Gastroesophageal sphincter (tissue), 4 donors: ENCODE data around the gene CCDC74B. TPM values are rescaled to one million over a fixed set of nuclear protein-coding genes. Genes with fewer than 3 reads are reported as not detected.
"Not testable (repeated sequence)": the region's sequence is repeated elsewhere in the genome, so short reads cannot be mapped to it uniquely, and the experiment has no call there.

ENCODE experiments used
- ATAC-seq: fragments of 150-250 bp; one replicate; pipeline ENCODE4 v1.9.1; 2016; ENCODE audit warnings: mild to moderate bottlenecking, moderate library complexity
- H3K27ac ChIP-seq, 4 donors: fragments of 200-600 bp; sonication (generic) in 3 of 4; 1 replicate in 3 of 4; 2 replicates in 1 of 4; pipeline ENCODE4 v1.5.1; 2016 to 2019
- H3K27me3 ChIP-seq: fragments of 200-600 bp; sonication (generic); one replicate; pipeline ENCODE4 v1.5.1; 2019
- H3K36me3 ChIP-seq, 2 donors: fragments of 200-600 bp; sonication (generic); one replicate each; pipeline ENCODE4 v1.5.1; 2019; ENCODE audit warnings: control low read depth in 1 of 2
- H3K4me1 ChIP-seq, 3 donors: fragments of 200-600 bp; sonication (generic); 1 replicate in 2 of 3; 2 replicates in 1 of 3; pipeline ENCODE4 v1.5.1; 2016 to 2019; ENCODE audit warnings: control low read depth in 2 of 3
- H3K4me3 ChIP-seq, 2 donors: fragments of 200-600 bp; sonication (generic); one replicate each; pipeline ENCODE4 v1.5.1; 2019; ENCODE audit warnings: mild to moderate bottlenecking in 1 of 2, moderate library complexity in 1 of 2
- H3K9me3 ChIP-seq, 3 donors: fragments of 200-600 bp; sonication (generic); one replicate each; pipeline ENCODE4 v1.5.1; 2017 to 2019; ENCODE audit warnings: control low read depth in 2 of 3
- EP300 ChIP-seq: sonication (generic); formaldehyde crosslinking; IDR thresholded peaks from one replicate; pipeline ENCODE4 v1.6.1; 2017; ENCODE audit warnings: antibody characterized with exemption, mild to moderate bottlenecking
- POLR2A ChIP-seq, 2 donors: fragments of 450-650 bp; IDR thresholded peaks; one replicate each; pipeline ENCODE4 v1.6.1; 2017; ENCODE audit warnings: antibody characterized with exemption in 2 of 2, mild to moderate bottlenecking in 2 of 2, moderate library complexity in 1 of 2
- POLR2AphosphoS5 ChIP-seq: sonication (generic); formaldehyde crosslinking; IDR thresholded peaks from one replicate; pipeline ENCODE4 v1.6.1; 2017; ENCODE audit warnings: antibody characterized with exemption
- WGBS, 2 donors: methylation state at CpG; one replicate each; pipeline ENCODE4 v1.1.5; 2018; ENCODE audit warnings: low coverage in 1 of 2; 5-methylcytosine and 5-hydroxymethylcytosine counted together
- total RNA-seq, 4 donors: library from RNA; depleted of rRNA; stranded (reverse); fragments of >200 nt; gene quantifications; one replicate each; pipeline ENCODE4 v1.1.0, GENCODE V29; 2016
- TF ChIP-seq, protein P1 (sequence below), 4 experiments: fragments of 200-600 bp in 2 of 4; fragments of 450-650 bp in 2 of 4; sonication (generic) in 1 of 4; IDR thresholded peaks; one replicate each; pipeline ENCODE4 v1.5.1; 2017 to 2019; ENCODE audit warnings: antibody characterized with exemption in 4 of 4, mild to moderate bottlenecking in 2 of 4, moderate library complexity in 2 of 4

Gene CCDC74B
- total RNA-seq, 4 donors from 2014 or later: 2.0 to 5.1 (median 4.3) TPM

DNA sequence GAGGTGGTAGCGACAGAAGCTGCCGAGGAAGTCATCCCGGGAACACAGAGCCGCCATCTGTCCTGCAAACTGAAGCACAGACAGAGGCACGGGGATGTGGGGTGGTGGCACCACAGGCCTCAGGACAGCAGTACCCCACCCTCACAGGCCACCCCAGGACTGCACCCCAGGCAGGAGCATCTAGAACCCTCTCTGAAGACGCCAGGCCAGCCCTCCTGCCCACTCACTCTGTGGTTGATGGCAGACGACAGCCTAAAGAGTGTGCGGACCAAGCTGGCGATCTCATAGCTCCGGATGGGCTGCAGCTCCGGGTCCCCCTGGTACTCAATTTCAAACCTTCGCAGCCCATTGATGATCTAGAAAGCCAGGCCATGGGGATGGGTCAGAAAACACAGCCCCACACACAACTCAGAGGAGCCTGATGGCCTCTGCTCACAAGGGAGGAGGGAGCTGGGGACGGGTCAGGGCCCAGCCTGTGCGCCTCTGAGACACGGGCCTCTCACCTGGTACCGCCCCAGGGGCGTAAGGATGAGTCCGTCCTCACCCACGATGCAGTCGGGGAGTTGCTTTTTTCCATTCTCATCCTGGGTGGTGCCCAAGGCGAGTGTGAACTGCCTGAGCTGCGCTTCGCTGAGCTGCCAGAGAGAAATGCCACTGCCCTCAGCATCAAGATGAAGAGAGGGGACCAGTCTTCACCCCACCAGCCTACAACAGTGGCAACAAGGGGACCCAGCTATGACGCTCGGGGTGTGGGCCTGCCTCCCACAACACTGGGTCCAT lies 8.1 kb upstream of the CCDC74B start:
- Histone ChIP-seq H3K4me1 (peaks cover 0 to 3% (median 0%) of the 10 kb centered on the region in 3 donors), H3K36me3 (peaks cover 0 to 67% of the 10 kb centered on the region in 2 donors), H3K27ac (no peak overlapping the region), H3K9me3 (no peaks in the 10 kb centered on the region), H3K4me3 (no peak overlapping the region), H3K27me3 (no peaks in the 10 kb centered on the region)
- no peak for TF ChIP-seq POLR2AphosphoS5
- no peak for TF ChIP-seq POLR2A (IDR thresholded peaks at IDR 0.05)
- TF ChIP-seq, protein P1, sequence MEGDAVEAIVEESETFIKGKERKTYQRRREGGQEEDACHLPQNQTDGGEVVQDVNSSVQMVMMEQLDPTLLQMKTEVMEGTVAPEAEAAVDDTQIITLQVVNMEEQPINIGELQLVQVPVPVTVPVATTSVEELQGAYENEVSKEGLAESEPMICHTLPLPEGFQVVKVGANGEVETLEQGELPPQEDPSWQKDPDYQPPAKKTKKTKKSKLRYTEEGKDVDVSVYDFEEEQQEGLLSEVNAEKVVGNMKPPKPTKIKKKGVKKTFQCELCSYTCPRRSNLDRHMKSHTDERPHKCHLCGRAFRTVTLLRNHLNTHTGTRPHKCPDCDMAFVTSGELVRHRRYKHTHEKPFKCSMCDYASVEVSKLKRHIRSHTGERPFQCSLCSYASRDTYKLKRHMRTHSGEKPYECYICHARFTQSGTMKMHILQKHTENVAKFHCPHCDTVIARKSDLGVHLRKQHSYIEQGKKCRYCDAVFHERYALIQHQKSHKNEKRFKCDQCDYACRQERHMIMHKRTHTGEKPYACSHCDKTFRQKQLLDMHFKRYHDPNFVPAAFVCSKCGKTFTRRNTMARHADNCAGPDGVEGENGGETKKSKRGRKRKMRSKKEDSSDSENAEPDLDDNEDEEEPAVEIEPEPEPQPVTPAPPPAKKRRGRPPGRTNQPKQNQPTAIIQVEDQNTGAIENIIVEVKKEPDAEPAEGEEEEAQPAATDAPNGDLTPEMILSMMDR (IDR thresholded peaks at IDR 0.05): no peak
- no peak for TF ChIP-seq EP300
- ATAC-seq: no peak
- WGBS, 2 donors: 77 to 80% methylated on average over 4 to 5 of the region's 25 CpGs

DNA sequence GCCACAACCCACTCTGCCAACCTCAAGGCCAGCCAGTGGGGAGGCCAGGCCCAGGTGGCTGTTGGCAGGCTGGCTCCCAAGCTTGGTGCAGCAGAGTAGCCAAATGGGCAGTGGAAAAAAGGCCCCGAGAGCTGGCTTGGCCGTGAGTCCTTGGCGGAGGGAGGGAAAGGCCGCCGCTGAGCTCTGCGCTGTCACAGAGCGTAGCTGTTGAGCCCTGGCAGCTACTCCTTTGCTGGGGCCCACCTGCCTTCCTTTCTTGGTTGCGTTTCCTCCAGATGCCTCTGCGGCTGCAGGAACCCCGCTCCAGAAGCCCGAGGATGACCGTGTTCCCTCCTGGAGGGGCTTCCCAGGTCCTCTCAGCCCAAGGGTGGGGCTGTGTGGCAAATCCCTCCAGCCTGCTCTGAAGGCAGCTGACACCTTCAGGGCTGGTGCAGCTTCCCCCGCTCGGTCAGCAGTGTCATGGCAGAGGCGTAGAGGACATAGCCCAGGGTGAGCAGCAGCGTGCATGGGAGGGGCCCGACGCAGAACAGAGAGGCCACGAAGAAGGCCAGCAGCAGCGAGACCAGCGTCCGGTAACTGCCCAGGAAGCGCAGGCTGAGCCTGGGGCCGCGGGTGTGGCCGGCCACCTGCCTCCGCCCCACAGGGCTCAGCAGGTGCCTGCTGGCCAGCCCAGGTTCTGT lies 7.4 kb upstream of the CCDC74B start:
- WGBS, 2 donors: 90% methylated on average over 2 of the region's 27 CpGs; no CpG with 5 or more reads in 1 of the 2 donors
- not testable (repeated sequence) for H3K9me3 ChIP-seq, H3K4me1 ChIP-seq, H3K4me3 ChIP-seq, H3K27ac ChIP-seq, ATAC-seq, H3K27me3 ChIP-seq
- H3K36me3 ChIP-seq: peaks cover 0 to 60% of the 10 kb centered on the region in 2 donors

DNA sequence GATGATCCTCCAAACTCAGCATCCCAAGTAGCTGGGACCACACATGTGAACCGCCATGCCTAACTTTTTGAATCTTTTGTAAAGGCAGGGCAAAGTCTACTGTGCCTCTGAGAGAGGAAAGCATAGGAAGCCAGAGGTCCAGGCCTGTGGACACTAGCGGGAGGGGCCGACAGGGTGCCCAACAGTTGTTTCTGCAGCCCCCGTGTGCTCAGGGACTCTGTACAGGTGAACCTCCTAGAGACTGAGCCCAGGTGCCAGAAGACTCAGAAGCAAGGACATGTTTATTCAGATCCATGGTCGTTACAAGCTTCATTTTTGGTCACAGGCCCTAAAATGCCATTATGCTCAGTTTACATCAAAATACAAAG lies 6.2 kb upstream of the CCDC74B start:
- H3K27ac ChIP-seq, H3K9me3 ChIP-seq, H3K4me1 ChIP-seq, ATAC-seq, H3K27me3 ChIP-seq, H3K4me3 ChIP-seq: not testable (repeated sequence)
- 30 to 60% methylated on average over 1 to 2 of the region's 5 CpGs for WGBS, 2 donors
- peaks cover 0 to 53% of the 10 kb centered on the region in 2 donors for H3K36me3 ChIP-seq

DNA sequence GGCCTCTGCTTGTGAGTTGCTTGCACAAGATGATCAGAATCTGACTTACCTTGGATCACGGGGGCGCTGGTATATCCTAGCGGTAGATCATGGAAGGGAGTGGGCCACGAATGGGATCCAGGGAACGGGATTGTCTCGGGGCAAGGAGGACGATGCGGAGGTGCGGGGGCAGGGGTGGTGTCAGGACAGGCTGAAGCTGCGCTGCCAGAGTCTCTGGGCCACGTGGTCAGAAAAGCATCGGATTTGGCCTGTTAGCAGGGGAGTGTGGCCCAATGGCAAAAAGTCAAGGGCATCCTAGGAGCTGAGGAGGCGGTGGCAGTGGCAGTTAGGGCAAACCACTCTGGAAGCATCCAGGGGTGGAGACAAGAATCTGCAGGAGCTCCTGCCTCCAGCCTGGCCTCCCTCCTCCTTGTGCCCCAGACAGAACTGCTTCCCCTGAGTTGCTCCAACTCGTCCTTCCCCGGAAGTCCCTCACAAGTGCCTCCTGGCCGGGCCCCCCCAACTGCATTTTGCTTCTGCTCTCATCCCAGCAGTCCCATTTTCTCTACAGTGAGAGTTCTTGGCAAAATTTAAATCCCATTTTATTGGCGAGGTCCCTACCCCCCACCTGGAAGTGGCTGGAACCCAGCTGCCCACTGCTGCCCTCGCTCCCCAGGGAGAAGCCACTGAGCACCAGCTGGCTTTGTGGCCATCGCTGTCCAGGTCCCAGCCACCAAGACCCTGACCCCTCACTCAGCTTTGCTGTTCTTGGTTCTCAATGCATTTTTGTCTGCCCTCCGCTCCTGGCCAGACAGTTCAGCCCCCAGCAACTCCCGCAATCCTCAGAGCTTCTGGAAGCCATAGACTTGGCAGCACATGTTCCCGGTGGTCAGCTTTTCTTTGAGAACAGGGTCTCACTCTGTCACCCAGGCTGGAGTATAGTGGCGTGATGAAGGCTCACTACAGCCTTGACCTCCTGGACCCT lies 5.6 kb upstream of the CCDC74B start:
- Histone ChIP-seq H3K9me3 (no peaks in the 10 kb centered on the region), H3K27me3 (no peaks in the 10 kb centered on the region), H3K27ac (no peak overlapping the region), H3K36me3 (peaks cover 0 to 46% of the 10 kb centered on the region in 2 donors), H3K4me3 (no peak overlapping the region), H3K4me1 (peaks cover 0 to 1% (median 0%) of the 10 kb centered on the region in 3 donors)
- no peak for TF ChIP-seq EP300
- TF ChIP-seq, protein P1 (IDR thresholded peaks at IDR 0.05): no peak
- no peak for TF ChIP-seq POLR2A (IDR thresholded peaks at IDR 0.05)
- TF ChIP-seq POLR2AphosphoS5: no peak
- peak; percentile 15 for ATAC-seq
- 85 to 86% methylated on average over 15 to 18 of the region's 23 CpGs for WGBS, 2 donors

DNA sequence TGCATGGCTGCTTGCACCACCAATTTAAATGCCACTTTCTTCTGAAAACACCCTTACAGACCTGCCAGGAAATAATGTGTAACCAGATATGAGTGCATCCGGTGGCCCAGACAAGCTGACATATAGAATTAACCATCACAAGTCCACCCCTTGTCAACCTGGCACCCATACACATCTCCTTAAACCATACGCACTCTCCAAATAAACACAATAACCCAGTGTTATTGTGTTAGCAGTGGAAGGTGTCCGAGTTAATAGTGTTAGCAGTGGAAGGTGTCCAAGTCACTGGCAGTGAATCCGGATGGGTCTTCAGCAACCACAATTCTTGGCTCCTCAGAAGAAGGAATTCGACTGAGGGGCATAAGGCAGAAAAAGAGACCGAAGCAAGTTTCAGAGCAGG lies 3.6 kb upstream of the CCDC74B start:
- not testable (repeated sequence) for H3K27me3 ChIP-seq, ATAC-seq, H3K9me3 ChIP-seq, H3K4me3 ChIP-seq, H3K27ac ChIP-seq
- H3K4me1 ChIP-seq: peaks cover 0 to 14% (median 0%) of the 10 kb centered on the region in 3 donors
- 30 to 40% methylated on average over 3 to 5 of the region's 6 CpGs for WGBS, 2 donors
- H3K36me3 ChIP-seq: peaks cover 0 to 27% of the 10 kb centered on the region in 2 donors

DNA sequence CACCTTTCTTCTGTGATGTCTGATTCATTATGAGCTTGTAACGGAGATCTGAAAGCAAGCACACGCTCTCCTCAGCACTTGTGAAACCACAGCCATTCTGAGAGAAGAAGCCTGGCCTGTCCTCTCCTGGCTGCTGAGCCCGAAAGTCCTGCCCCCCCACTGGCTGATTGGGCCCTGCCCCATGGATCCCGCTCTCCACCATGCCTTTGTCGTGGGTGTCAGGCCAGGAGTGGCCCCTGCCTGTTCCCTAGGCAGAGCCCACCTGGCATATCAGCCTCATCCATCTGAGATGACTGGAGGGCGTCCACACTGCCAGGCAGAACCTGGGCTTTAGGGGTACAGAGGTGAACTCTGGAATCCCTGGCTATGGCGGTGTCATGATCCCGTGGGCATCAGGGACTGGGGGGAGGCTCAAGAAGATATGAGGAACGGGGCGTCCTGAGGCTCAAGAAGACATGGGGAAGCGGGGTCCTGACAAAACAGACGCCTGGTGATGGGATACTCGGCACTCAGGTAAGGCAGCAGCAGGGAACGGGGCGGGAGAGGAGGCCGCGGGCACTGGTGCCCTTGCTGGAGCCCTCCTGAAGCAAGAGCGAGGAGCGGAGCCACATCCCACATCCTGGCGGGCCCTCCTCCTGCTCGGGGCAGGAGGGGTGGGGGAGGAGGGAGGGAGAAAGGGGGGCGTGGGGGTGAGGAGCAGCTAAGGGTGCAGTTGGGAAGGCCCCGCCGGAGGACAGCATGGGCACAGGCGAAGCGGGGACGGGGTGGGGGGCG lies 1.5 kb downstream of the CCDC74B start:
- ATAC-seq, H3K27ac ChIP-seq, H3K9me3 ChIP-seq, H3K36me3 ChIP-seq, H3K27me3 ChIP-seq: not testable (repeated sequence)
- peaks cover 0 to 14% (median 0%) of the 10 kb centered on the region in 3 donors for H3K4me1 ChIP-seq
- WGBS, 2 donors: 0% methylated on average over 1 of the region's 28 CpGs; no CpG with 5 or more reads in 1 of the 2 donors
- H3K4me3 ChIP-seq: peak overlapping the region in 1 of 2 donors; percentile 46

DNA sequence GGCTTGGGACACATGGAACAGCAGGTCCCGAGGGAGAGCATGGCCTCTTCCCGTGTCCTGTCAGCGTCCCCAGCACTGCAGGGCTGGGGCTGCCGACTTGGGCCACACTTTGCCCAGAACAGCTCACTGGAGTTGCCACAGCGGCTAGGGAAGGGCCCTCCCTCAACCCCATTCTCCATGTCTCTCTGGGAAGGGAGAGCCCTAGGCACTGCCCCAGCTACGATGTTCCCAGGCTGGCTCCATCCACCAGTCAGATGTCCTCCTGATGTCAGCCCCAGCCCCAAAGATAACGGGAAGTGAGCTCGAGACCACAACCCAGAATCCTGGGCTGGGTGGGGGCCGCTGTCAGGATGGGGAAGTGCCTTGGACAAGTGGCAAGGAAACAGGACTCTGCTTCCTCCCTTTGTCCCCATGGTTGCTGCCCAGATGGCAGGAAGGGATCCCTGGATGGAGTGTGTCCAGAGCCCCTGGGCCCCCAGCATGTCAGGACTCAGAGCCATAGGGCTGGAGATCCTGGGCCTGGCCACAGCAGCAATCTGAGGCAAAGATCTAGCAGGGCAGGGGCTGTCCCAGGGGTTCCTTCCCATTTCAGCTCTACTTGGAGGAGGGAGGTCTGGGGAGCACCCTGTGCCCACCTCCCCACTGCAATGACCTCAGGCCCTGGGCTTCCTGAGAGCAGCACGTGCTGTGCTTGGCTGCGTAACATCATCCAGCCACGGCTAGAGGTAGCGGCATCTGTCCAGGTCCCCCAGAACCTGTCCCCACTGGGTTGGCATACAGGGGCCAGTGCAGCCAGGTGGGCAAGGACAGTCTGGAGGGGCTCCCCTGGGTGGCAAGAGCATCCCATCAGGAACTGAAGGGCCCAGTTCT lies 2.3 kb downstream of the CCDC74B start:
- H3K27me3 ChIP-seq, H3K9me3 ChIP-seq, ATAC-seq, H3K4me3 ChIP-seq, H3K27ac ChIP-seq, H3K36me3 ChIP-seq: not testable (repeated sequence)
- peaks cover 0 to 14% (median 0%) of the 10 kb centered on the region in 3 donors for H3K4me1 ChIP-seq
- WGBS, 2 donors: no CpG with 5 or more reads among the region's 13 CpGs

DNA sequence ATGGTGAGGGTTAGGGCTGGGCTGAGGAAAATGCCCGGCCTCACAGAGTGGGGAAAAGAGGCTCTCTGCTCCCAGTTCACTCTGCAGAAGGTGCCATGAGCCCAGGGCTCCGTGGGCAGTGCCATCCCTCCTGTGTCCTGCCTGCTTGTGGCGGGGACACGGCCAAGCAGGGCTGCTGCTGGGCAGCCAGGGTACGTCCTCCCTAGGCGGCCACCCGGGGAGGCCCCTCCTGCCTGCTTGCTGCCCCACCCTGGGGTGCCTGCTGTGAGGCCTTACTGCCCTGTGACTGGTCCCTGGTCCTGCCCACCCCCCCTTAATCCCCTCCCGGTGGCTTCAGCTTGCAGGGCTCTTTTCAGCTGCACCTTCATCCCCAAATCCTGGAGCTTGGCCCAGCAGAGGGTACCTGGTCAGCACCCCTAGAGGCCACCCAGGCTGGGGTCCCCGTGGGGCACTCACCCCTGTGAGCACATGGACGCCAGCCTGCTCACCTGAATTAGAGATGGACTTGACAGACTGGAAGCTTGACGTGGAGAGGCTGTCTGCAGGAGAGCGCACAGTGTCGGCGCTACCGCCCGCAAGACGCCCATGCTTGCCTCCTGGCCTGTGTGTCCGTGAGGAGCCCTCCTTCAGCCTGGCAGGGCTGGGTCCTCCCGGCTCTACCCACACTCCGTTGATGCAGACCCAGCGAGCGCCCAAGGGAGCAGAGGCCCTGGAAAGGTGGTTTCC lies 3.1 kb downstream of the CCDC74B start:
- not testable (repeated sequence) for ATAC-seq, H3K27me3 ChIP-seq, H3K27ac ChIP-seq, H3K36me3 ChIP-seq, H3K9me3 ChIP-seq, H3K4me3 ChIP-seq
- WGBS, 2 donors: no CpG with 5 or more reads among the region's 22 CpGs
- peaks cover 0 to 14% (median 0%) of the 10 kb centered on the region in 3 donors for H3K4me1 ChIP-seq
